Fibroblast of lung (primary cell): ENCODE measurements around the gene CCDC57. TPM values are rescaled to one million over a fixed set of nuclear protein-coding genes. Genes with fewer than 3 reads are reported as not detected.
"Not testable (repeated sequence)": the region's sequence is repeated elsewhere in the genome, so short reads cannot be mapped to it uniquely, and the experiment has no call there.

ENCODE experiments used
- DNase-seq, 2 donors: peaks; one replicate each; pipeline versions ENCODE4 v3.0.0 to v3.0.0-alpha.2; 2010; ENCODE audit warnings: low read depth in 2 of 2
- H2AFZ ChIP-seq: 2 replicates; pipeline ENCODE4 v1.5.1; 2012; ENCODE audit warnings: low read length, control low read depth, inconsistent platforms
- H3K27ac ChIP-seq: 2 replicates; pipeline ENCODE4 v1.5.1; 2011; ENCODE audit warnings: low read length, control low read depth; ENCODE audit not compliant: insufficient read depth
- H3K27me3 ChIP-seq: 2 replicates; pipeline ENCODE4 v1.5.1; 2011; ENCODE audit warnings: mild to moderate bottlenecking, low read length; ENCODE audit not compliant: control insufficient read depth, insufficient read depth
- H3K36me3 ChIP-seq: 2 replicates; pipeline ENCODE4 v1.5.1; 2011; ENCODE audit warnings: low read length; ENCODE audit not compliant: control insufficient read depth, insufficient read depth
- H3K4me1 ChIP-seq: 2 replicates; pipeline ENCODE4 v1.5.1; 2011; ENCODE audit warnings: low read length; ENCODE audit not compliant: control insufficient read depth, insufficient read depth; ENCODE audit errors: extremely low read depth
- H3K4me2 ChIP-seq: 2 replicates; pipeline ENCODE4 v1.5.1; 2011; ENCODE audit warnings: low read length, control low read depth; ENCODE audit not compliant: insufficient read depth; ENCODE audit errors: extremely low read depth
- H3K4me3 ChIP-seq, 4 experiments: fragments of 200-600 bp in 1 of 4; sonication (generic) in 1 of 4; replicated peaks in 1 of 4; 2 replicates each; pipeline ENCODE4 v1.5.1; 2011 to 2016; ENCODE audit warnings: low read length in 4 of 4, low read depth in 3 of 4, mild to moderate bottlenecking in 3 of 4, control low read depth in 2 of 4, inconsistent platforms in 1 of 4, mixed read lengths in 1 of 4; ENCODE audit not compliant: insufficient read depth in 1 of 4; ENCODE audit errors: control extremely low read depth in 1 of 4
- H3K79me2 ChIP-seq: 2 replicates; pipeline ENCODE4 v1.5.1; 2012; ENCODE audit warnings: mild to moderate bottlenecking, low read length, inconsistent platforms; ENCODE audit not compliant: control insufficient read depth, insufficient read depth
- H3K9ac ChIP-seq: 2 replicates; pipeline ENCODE4 v1.5.1; 2011; ENCODE audit warnings: mild to moderate bottlenecking, low read length, control low read depth; ENCODE audit not compliant: insufficient read depth
- H3K9me3 ChIP-seq: 2 replicates; pipeline ENCODE4 v1.5.1; 2012; ENCODE audit warnings: low read depth, low read length; ENCODE audit not compliant: control insufficient read depth, insufficient read depth
- H4K20me1 ChIP-seq: 2 replicates; pipeline ENCODE4 v1.5.1; 2011; ENCODE audit warnings: low read length; ENCODE audit not compliant: control insufficient read depth, insufficient read depth; ENCODE audit errors: extremely low read depth
- CTCF ChIP-seq, 2 donors: IDR thresholded peaks in 1 of 2; conservative IDR thresholded peaks in 1 of 2; 1 replicate in 1 of 2; 2 replicates in 1 of 2; pipeline ENCODE4 v1.5.1; 2011 to 2012; ENCODE audit warnings: low read length in 2 of 2, control low read depth in 1 of 2, inconsistent platforms in 1 of 2, low read depth in 1 of 2, mild to moderate bottlenecking in 1 of 2
- EZH2 ChIP-seq: IDR thresholded peaks from 2 replicates; pipeline ENCODE4 v1.5.1; 2012; ENCODE audit warnings: low read length, control low read depth, mild to moderate bottlenecking; ENCODE audit errors: missing control alignments
- polyA plus RNA-seq, 2 donors: library from polyadenylated mRNA; depleted of rRNA in 1 of 2; stranded (reverse) in 1 of 2; unstranded in 1 of 2; fragments of >200 nt; gene quantifications; 2 replicates each; pipeline ENCODE4 v1.2.1, GENCODE V29; 2011 to 2012; ENCODE audit warnings: missing spikeins in 1 of 2
- total RNA-seq: library from RNA; depleted of rRNA; stranded (reverse); fragments of >200 nt; gene quantifications from 2 replicates; pipeline ENCODE4 v1.2.1, GENCODE V29; 2014

The CCDC57 gene
- total and polyA plus RNA-seq, 2 donors (not counting 1 experiment from before 2014, with no cell fraction given), result 7.1 to 10.1 TPM

GRCh38 chr17:82215095-82215971 lies 2.7 kb upstream of the CCDC57 start:
- Histone ChIP-seq H3K4me3 (no peak overlapping the region), H3K4me1 (peaks cover 30% of the 10 kb centered on the region), H3K36me3 (no peaks in the 10 kb centered on the region), H4K20me1 (no peaks in the 10 kb centered on the region), H3K27ac (peak overlapping the region; percentile 97), H3K4me2 (no peak overlapping the region), H3K79me2 (peaks cover 3% of the 10 kb centered on the region), H3K9ac (no peak overlapping the region), H3K9me3 (no peaks in the 10 kb centered on the region), H3K27me3 (no peaks in the 10 kb centered on the region), H2AFZ (no peak overlapping the region)
- peak in 1 of 2 donors; percentile 37 for DNase-seq
- TF ChIP-seq EZH2 (no peak), CTCF (conservative IDR thresholded peaks at IDR 0.05 in 1 of 2, IDR thresholded peaks at IDR 0.05 in 1 of 2; ENCODE audit: low read depth in 1 of 2, low read length in 2 of 2) (no peak)

- no peak for DNase-seq
- H3K79me2 ChIP-seq, result peaks cover 3% of the 10 kb centered on the region
- H3K4me3 ChIP-seq, result no peak overlapping the region
- no peaks in the 10 kb centered on the region for H3K27me3 ChIP-seq
- peaks cover 30% of the 10 kb centered on the region for H3K4me1 ChIP-seq
- no peak overlapping the region for H2AFZ ChIP-seq
- H3K9ac ChIP-seq, result no peak overlapping the region
- no peaks in the 10 kb centered on the region for H3K9me3 ChIP-seq
- H3K36me3 ChIP-seq, result no peaks in the 10 kb centered on the region
- no peak for TF ChIP-seq EZH2
- no peak for TF ChIP-seq CTCF (conservative IDR thresholded peaks at IDR 0.05 in 1 of 2, IDR thresholded peaks at IDR 0.05 in 1 of 2; ENCODE audit: low read depth in 1 of 2, low read length in 2 of 2)
- H3K27ac ChIP-seq, result no peak overlapping the region
- H3K4me2 ChIP-seq, result no peak overlapping the region
- no peaks in the 10 kb centered on the region for H4K20me1 ChIP-seq
Observed at GRCh38 chr17:82214012-82214628, 1.5 kb upstream of the CCDC57 start.

GRCh38 chr17:82213251-82214011 lies 789 bp upstream of the CCDC57 start:
- Histone ChIP-seq H3K4me1 (peaks cover 30% of the 10 kb centered on the region), H3K9ac (peak overlapping the region; percentile 87), H2AFZ (peak overlapping the region; percentile 57), H3K36me3 (no peaks in the 10 kb centered on the region), H3K4me2 (peak overlapping the region; percentile 93), H3K27ac (peak overlapping the region; percentile 90), H3K4me3 (peak overlapping the region; percentile 51 to 75 (median 66)), H3K27me3 (no peaks in the 10 kb centered on the region), H4K20me1 (no peaks in the 10 kb centered on the region), H3K79me2 (peaks cover 3% of the 10 kb centered on the region), H3K9me3 (no peaks in the 10 kb centered on the region)
- TF ChIP-seq CTCF (conservative IDR thresholded peaks at IDR 0.05 in 1 of 2, IDR thresholded peaks at IDR 0.05 in 1 of 2; ENCODE audit: low read depth in 1 of 2, low read length in 2 of 2), result no peak
- TF ChIP-seq EZH2, result no peak
- DNase-seq, result peak; percentile 69 to 81

- not testable (repeated sequence) for DNase-seq, H3K4me1 ChIP-seq
Observed at GRCh38 chr17:82210655-82211054, 2.0 kb downstream of the CCDC57 start.

More at GRCh38 chr17:82210655-82211054, 2.0 kb downstream of the CCDC57 start:
- not testable (repeated sequence) for H3K9me3 ChIP-seq, H3K4me2 ChIP-seq, H3K9ac ChIP-seq, H3K27me3 ChIP-seq, H3K27ac ChIP-seq, H2AFZ ChIP-seq, H4K20me1 ChIP-seq, H3K4me3 ChIP-seq, H3K79me2 ChIP-seq, H3K36me3 ChIP-seq
